Measurements from ENCODE around the gene HS3ST5. TPM values are rescaled to one million over a fixed set of nuclear protein-coding genes. Genes with fewer than 3 reads are reported as not detected.
A peak's percentile ranks its signal among the peaks of the same experiment; 100 is the strongest.

Gene HS3ST5
- total RNA-seq (under 1 TPM in 1 of 2 donors, not detected in 1; 0.18 TPM), polyA plus RNA-seq (under 1 TPM; 0.02 to 0.04 TPM)
- long read RNA-seq, donor 1, result 0 reads
- long read RNA-seq, donor 2, result 0 reads
- long read RNA-seq, donor 3, result 0 reads
- long read RNA-seq, donor 4, result 0 reads
- long read RNA-seq, donor 5, result 0 reads

- Histone ChIP-seq H3K27me3 (ENCODE audit: control insufficient read depth in 3 of 3, insufficient read depth in 3 of 3, low read length in 2 of 3) (peaks cover 0 to 56% (median 34%) of the 10 kb centered on the region in 3 donors), H3K9me3 (ENCODE audit: control insufficient read depth in 4 of 4, insufficient read depth in 3 of 4, low read length in 3 of 4) (peaks cover 0 to 4% (median 0%) of the 10 kb centered on the region in 4 donors), H3K27ac (ENCODE audit: low read depth in 1 of 2, low read length in 1 of 2) (no peak within 1 kb of the TSS), H3K4me1 (ENCODE audit: control insufficient read depth in 5 of 5, insufficient read depth in 5 of 5, low read length in 5 of 5) (peaks cover 0 to 12% (median 0%) of the 10 kb centered on the region in 5 donors), H3K9ac (ENCODE audit: insufficient read depth in 1 of 2, low read length in 2 of 2) (no peak within 1 kb of the TSS), H3K36me3 (ENCODE audit: control insufficient read depth in 4 of 4, insufficient read depth in 4 of 4, low read length in 4 of 4) (no peaks in the 10 kb centered on the region), H3K4me3 (peak within 1 kb of the TSS; percentile 25)
- WGBS, 2 donors, result 1% methylated on average over 62 to 73 of the region's 73 CpGs
- ATAC-seq (ENCODE audit: insufficient read depth, low FRiP score), result no peak
- no peak for TF ChIP-seq CTCF (IDR thresholded peaks at IDR 0.05; ENCODE audit: control extremely low read depth, extremely low read depth)
- DNase-seq, result peak; percentile 31 to 64 (median 59)
Measured at GRCh38 chr6:114342826-114343781, at the start of gene HS3ST5. Gene HS3ST5, minus strand, starts transcription at chr6:114343023. Its CDS starts 280,178 bp downstream, at chr6:114062845.

GRCh38 chr6:114390176-114390575 is 47.4 kb upstream of the HS3ST5 start:
- ATAC-seq (ENCODE audit: insufficient read depth, low FRiP score), result no peak
- no peak for DNase-seq
- TF ChIP-seq CTCF (IDR thresholded peaks at IDR 0.05; ENCODE audit: control extremely low read depth, extremely low read depth), result no peak
- no peak overlapping the region for H3K4me3 ChIP-seq
- H3K9me3 ChIP-seq (ENCODE audit: control insufficient read depth in 4 of 4, insufficient read depth in 3 of 4, low read length in 3 of 4), result no peaks in the 10 kb centered on the region
- no peaks in the 10 kb centered on the region for H3K36me3 ChIP-seq (ENCODE audit: control insufficient read depth in 4 of 4, insufficient read depth in 4 of 4, low read length in 4 of 4)
- H3K9ac ChIP-seq (ENCODE audit: insufficient read depth in 1 of 2, low read length in 2 of 2), result no peak overlapping the region
- H3K4me1 ChIP-seq (ENCODE audit: control insufficient read depth in 5 of 5, insufficient read depth in 5 of 5, low read length in 5 of 5), result no peaks in the 10 kb centered on the region
- 74 to 76% methylated on average over 2 of the region's 2 CpGs for WGBS, 2 donors
- H3K27ac ChIP-seq (ENCODE audit: low read depth in 1 of 2, low read length in 1 of 2), result no peak overlapping the region
- no peaks in the 10 kb centered on the region for H3K27me3 ChIP-seq (ENCODE audit: control insufficient read depth in 3 of 3, insufficient read depth in 3 of 3, low read length in 2 of 3)

- H3K27me3 ChIP-seq (ENCODE audit: control insufficient read depth in 3 of 3, insufficient read depth in 3 of 3, low read length in 2 of 3), result no peaks in the 10 kb centered on the region
- H3K36me3 ChIP-seq (ENCODE audit: control insufficient read depth in 4 of 4, insufficient read depth in 4 of 4, low read length in 4 of 4), result no peaks in the 10 kb centered on the region
- no peaks in the 10 kb centered on the region for H3K9me3 ChIP-seq (ENCODE audit: control insufficient read depth in 4 of 4, insufficient read depth in 3 of 4, low read length in 3 of 4)
- DNase-seq (no peak), ATAC-seq (ENCODE audit: insufficient read depth, low FRiP score) (no peak)
- H3K4me3 ChIP-seq, result no peak overlapping the region
- no peak overlapping the region for H3K27ac ChIP-seq (ENCODE audit: low read depth in 1 of 2, low read length in 1 of 2)
- no peaks in the 10 kb centered on the region for H3K4me1 ChIP-seq (ENCODE audit: control insufficient read depth in 5 of 5, insufficient read depth in 5 of 5, low read length in 5 of 5)
- no peak for TF ChIP-seq CTCF (IDR thresholded peaks at IDR 0.05; ENCODE audit: control extremely low read depth, extremely low read depth)
- H3K9ac ChIP-seq (ENCODE audit: insufficient read depth in 1 of 2, low read length in 2 of 2), result no peak overlapping the region
Measured at GRCh38 chr6:114389111-114389510, 46.3 kb upstream of the HS3ST5 start.
